ENCODE results near the gene CACNA1C.

CACNA1C gene

GRCh38 chr12:2687726-2688125, 634.9 kb downstream of the CACNA1C start:
- no peak for DNase-seq

- DNase-seq, result no peak
These were observed 635.7 kb downstream of the CACNA1C start for GRCh38 chr12:2688381-2688931.

DNA sequence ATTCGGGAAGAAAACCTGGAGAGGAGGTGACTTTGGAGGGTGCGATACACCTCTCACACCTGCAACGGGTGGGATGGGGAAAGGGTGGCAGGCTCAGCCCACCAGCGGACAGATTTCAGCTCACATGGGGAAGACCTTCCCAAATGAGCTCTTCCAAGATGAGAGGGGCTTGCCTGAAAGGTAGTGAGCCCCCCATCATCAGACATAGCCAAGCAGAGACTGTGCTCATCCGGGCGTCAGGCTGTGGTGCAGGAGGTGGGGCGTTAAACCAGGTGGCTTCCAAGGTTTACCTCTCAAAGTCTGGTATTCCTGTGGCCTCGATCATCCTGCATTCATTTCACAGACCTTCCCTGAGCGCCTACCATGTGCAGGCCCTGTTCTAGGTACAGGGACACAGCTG, 636.6 kb downstream of the CACNA1C start:
- no peak for DNase-seq

GRCh38 chr12:2689879-2690278, 637.1 kb downstream of the CACNA1C start:
- no peak for DNase-seq

DNA sequence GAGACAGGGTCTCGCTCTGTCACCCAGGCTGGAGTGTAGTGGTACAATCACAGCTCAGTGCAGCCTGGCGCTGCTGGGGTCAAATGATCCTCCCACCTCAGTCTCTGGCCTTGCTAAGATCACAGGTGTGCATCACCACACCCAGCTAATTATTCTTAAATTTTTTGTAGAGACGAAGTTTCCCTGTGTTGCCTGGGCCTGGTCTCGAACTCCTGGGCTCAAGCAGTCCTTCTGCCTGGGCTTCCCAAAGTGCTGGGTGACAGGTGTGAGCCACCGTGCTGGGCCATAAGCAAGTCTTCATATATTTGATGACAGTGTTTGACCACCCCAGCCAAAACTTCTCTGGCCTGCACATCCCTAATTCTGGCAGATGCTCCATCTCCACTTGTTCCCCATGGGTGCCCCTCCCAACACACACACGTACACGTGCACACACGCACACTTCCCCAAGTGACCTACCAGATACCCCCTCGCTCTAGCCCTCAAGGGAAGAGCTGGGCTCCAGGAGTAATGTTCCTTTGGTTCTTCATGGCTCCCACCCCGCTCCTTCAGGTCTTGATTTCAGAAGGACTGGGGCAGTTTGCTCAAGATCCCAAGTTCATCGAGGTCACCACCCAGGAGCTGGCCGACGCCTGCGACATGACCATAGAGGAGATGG, 637.7 kb downstream of the CACNA1C start:
- DNase-seq, result no peak

GRCh38 chr12:2691006-2691344, 638.2 kb downstream of the CACNA1C start:
- DNase-seq, result peak; percentile 46

DNA sequence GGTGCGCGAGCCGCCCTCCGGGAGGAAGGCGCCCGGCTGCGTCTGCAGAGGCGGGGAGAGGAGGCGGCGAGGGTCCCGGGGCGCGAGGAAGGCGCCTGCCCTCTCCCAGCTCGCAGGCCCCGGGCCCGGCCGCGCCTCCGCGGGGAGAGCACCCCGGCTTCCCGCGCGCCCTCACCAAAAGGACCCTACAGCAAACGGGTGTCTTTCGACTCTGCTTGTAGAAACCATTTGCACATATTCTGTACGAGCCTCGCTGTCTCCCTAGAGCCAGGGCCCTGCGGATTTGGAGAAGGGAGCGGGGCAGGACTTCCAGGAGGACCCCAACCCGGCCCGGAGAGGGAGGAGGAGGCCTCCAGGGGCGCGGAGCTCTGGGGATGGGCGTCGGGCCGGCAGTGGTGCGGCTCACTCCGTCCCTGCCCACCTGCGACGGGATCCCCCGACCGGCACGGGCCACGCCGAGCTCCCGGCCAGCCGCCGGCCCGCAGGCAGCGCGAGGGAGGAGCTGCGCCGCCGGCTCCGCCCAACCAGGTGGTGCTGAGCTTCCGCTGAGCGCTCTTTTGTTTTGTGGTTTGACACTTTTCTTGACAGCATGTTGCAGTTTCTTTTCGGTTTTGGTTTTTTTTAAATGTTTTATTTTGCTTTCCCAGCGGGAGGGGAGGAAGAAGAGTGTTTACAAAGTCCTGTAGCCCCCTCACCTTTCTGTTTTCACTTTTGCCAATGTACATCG, 638.7 kb downstream of the CACNA1C start:
- DNase-seq, result peak; percentile 28

DNA sequence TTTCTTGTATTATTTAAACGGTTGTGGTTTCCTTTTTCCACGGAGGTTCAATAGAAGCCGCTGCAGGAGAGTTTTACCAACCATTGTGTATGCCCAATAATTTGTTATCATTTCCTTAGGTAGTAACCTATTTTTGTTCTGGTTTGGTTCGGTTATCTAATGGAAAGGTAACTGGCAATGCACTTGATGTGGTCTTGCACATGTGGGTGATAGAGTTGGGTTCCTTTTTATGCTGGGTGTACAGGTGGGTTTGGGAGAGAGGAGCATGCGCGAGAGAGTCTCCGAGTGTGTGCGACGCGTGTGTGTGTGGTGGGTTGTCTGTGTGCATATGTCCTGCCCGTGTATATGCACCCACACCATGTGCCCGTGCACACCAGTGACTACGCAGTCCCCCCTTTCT, 639.3 kb downstream of the CACNA1C start:
- DNase-seq, result peak; percentile 9

GRCh38 chr12:2693244-2693860, 640.6 kb downstream of the CACNA1C start:
- DNase-seq, result no peak

DNA sequence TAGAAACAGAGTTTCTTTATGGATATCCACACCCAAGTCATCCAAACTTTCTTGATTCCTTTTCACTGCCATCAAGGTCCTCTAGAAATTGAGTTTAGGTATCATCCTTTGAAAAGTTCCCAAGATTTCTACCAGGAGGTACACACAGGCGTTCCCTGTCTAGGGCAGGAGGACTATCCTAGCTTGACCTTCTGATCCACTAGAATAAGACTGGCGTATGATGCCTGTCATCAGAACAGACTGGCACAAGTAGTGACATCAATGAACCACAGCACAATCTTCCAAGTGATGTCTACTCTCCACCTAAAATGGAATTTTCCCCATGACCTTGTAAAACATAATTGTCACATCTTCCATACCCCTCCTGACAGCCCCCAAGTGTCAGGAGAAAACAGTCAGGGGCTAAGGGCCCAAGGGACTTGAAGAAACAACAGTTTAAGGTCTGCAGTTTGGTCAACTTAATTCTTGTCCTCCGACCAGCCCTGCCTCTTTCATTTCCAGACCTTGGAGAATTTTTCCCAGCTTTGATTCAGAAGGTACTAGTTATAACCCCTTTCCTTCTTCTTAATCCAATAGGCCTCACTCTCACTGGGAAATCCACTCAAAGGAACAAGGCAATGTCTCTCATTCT, 641.3 kb downstream of the CACNA1C start:
- DNase-seq, result no peak

DNA sequence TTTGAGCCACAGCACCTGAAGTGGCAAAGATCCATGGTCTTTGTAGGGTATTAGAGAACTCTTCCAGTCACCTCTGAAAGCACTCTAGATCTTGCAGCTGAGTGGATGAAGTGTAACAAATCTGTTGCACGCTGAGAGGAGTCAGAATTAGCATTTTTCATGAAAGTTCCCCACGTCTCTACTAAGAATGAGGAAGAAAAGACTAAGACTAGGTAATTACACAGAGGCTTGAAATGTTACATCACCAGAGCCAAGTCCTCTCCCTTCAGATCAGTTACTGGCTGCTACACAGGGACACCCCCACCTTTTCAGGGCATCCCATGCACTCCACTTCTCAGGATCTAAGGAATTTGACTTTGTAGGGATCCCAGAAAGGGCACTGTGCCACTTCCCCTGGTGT, 643.3 kb downstream of the CACNA1C start:
- DNase-seq, result peak; percentile 31

DNA sequence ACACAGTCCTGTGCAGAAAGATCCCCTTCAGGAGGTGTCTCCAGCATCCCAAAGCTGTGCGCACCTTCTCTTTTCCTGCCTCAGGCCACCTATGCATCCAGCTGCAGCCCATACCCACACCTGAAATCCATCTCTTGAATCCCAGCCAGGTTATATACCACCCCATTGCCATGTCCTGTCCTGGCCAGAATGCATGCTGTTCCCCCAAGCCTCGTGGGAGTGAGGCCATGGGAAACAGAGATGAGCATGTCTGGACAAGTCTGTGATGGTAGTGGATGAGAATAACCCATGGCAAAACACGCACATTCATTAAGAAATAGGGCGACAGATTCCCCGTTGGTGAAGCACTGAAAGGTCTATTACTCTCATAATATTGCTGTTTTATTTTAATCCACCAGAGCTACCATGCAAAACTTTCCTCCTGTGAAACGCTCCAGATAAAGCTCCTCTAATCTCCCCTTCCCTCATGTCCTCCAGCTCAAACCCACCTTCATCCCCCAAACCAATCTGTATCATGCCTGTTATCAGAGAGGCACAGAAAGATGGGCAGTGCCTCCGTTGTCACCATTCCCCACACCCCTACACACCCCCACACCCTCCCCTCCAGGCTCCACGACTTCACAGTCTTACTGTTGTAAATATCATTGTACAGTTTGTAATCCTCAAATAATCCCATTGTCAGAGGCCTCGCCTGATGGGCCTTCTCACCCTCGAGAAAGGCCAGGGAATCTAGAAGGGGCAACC, 644.4 kb downstream of the CACNA1C start:
- no peak for DNase-seq

- DNase-seq, result no peak
These were observed 645.8 kb downstream of the CACNA1C start for GRCh38 chr12:2698566-2698965.

DNA sequence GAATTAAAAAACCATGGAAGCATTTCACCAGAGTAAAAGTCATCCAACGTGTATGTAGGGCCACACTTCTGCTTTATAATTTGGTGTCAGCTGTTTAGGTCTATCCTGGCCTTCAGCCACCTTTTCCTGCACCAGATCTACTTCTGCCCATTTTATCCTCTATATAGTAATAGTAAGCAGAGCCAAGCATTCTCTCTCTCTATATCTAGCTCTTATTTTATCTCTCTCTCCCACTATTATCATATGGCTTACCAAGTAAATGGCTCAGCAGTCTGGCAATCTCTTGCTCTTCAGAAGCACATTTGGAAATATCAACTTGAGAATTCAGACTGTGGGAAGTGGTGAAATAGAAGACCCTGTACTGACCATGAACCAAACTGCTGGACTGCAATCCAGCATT, 657.9 kb downstream of the CACNA1C start:
- DNase-seq, result no peak

DNA sequence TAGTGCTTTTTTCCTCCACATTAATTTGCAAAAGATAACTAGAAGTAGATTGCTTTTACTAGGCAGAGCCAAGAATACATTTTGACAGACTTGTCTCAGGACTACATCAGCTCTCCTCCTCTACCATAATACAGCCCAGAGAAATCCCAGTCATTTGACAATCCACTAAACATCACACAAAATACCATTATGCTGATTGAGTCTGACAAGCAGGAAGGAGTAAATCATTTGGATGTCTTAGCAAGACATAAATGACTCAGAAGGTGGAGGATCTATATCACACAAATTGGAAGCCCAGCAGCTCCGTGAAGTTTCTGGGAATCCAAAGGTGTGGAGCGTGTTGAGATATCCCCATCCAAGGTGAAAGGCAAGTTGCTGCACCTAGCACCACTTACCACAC, 666.6 kb downstream of the CACNA1C start:
- no peak for DNase-seq

DNA sequence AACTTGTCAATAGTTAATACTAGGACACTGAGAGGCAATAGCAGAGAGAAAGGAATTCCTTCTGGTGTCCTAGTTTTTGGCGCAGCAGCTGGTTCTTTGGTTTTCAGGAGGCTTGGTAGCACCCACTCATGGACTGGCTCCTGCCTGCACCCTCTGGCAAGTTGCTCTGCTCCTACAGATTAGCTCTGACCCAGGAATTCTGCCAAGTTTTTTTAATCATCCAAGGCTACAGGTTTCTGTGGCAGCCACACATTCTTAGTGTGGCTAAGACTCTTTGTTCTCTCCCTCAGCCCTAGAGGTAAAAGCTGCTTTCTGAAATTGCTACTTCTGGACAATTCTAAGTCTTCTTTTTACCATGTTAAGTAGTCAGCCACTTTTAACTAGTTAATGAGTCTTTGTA, 670.0 kb downstream of the CACNA1C start:
- no peak for DNase-seq

- DNase-seq, result peak; percentile 79
These were observed 679.5 kb downstream of the CACNA1C start for GRCh38 chr12:2732290-2732689.

DNA sequence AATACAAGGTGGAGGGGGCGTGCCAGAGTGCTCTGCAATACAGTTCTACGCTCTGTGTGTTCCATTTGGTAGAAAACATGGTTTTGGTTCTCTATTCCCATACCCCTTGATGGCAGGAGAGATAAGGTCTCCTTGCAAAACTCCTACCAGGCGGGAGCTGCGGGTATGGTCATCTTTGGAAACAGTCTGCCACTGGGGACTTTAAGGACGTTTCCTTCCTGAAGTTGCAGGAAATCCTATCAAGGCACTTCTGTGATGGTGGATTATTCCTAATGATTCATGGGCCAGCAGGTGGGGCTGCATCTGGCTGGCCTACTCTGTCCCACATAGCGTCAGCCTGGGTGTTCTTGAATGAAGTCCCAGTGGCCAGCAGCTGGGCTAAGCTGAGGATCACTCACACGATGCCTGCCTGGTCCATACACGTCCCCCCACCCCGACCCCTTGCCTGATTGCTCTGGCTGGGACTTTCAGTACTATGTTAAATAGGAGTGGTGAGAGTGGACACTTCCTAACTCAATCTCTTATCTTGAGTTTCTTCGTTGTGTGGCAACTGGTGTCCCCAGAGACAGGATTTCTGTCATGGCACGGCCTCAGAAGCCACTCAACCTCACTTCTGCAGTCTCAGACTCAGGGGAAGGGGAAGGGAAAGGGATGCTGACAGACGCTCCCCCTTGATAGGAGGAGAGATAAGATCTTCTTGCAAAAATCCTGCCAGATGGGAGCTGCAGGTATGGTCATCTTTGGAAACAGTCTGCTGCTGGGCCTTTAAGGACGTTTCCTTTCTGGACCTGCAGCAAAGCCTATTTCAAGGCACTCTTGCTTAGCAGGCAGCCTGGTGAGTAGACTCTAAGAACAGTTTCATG, 680.9 kb downstream of the CACNA1C start:
- peak; percentile 78 for DNase-seq

DNA sequence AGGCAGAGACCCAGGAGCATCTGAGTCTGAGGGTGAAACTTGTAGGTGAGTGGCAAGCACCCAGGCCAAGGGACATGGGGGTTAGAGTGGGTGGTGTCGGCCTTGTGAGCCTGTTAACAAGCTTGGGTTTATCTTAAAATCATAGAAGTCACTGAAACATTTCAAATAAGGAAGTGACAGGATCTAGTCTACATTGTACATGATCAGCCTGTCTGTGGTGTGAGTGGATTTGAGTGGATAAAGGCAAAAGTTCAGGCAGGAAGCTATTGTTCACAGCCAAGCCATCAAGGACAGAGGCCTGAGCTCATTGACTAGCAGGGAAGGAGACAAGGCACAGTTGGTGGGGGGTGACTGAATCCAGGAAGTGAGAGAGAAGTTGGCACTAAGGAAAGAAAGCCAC, 682.6 kb downstream of the CACNA1C start:
- DNase-seq, result no peak

DNA sequence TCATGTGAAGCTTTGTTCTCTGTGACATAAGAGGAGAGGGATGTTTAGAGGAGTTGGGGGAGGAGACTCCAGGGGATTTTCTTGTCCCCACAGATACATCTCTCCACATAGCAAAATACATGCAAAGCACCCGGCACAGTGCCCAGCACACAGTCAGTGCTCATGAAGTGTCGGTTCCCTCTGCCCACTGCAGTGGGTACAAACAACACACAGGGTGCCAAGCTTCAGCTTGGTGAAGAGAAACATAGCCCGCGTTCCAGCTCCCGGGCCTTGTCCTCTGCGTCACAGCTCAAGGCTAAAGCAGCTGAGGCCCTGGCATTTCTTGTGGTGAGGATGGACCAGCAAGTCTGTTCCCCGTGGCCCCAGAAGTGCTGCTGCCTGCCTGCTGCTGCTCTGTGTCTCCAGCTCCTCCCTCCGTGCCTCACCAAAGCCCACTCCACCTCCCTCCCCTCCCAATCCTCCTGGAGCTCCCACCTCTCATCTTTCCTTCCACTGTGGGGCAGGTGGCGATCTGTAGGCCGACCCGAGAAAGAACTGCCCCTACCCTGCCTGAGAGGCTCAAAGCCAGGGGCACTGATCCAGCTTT, 685.0 kb downstream of the CACNA1C start:
- no peak for DNase-seq

DNA sequence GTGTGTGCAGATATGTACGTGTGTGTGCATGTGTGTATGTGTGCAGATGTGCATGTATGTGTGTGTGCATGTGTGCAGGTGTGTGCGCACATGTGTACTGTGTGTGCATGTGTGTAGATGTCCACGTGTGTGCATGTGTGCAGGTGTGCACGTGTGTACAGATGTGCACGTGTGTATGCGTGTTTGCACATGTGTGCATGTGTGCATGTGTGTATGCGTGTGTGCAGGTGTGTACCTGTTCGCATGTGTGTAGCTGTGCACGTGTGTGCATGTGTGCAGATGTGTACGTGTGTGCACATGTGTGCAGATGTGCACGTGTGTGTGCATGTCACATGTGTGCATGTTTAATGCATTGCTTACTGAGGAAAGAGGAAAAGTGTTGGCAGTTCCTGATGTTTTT, 686.3 kb downstream of the CACNA1C start:
- DNase-seq, result no peak

All from GF-D8 (cell line).